ENCODE data around the gene BBLN.

BBLN gene

DNA sequence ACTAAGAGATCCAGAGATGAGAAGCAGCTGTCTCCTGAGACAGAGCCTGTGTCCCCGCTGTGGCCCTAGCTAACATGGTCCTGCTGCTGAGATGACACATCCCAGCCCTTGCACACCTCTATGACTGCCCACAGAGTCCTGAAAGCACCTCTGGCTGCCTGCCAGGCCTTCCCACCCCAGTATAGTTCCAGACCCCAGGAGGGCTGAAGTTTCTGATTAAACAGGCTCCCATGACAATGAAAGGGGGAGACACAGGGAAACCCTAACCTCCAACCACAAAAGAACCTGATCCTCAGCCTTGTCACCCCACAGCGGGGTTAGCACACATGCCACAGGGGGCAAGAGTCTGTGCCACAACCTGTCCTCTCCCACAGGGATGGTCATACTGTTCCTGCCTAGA is 15.7 kb downstream of the BBLN start:
- TF ChIP-seq, protein P1, sequence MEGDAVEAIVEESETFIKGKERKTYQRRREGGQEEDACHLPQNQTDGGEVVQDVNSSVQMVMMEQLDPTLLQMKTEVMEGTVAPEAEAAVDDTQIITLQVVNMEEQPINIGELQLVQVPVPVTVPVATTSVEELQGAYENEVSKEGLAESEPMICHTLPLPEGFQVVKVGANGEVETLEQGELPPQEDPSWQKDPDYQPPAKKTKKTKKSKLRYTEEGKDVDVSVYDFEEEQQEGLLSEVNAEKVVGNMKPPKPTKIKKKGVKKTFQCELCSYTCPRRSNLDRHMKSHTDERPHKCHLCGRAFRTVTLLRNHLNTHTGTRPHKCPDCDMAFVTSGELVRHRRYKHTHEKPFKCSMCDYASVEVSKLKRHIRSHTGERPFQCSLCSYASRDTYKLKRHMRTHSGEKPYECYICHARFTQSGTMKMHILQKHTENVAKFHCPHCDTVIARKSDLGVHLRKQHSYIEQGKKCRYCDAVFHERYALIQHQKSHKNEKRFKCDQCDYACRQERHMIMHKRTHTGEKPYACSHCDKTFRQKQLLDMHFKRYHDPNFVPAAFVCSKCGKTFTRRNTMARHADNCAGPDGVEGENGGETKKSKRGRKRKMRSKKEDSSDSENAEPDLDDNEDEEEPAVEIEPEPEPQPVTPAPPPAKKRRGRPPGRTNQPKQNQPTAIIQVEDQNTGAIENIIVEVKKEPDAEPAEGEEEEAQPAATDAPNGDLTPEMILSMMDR (IDR thresholded peaks at IDR 0.05; ENCODE audit: insufficient read depth, low read length): no peak
- no peak for TF ChIP-seq GABPA (IDR thresholded peaks at IDR 0.05; ENCODE audit: low read depth)
- no peak for TF ChIP-seq SPI1 (IDR thresholded peaks at IDR 0.05; ENCODE audit: borderline replicate concordance, low read depth)
- no peak for TF ChIP-seq REST (IDR thresholded peaks at IDR 0.05; ENCODE audit: insufficient replicate concordance, low read depth)
- Histone ChIP-seq H3K27ac (replicated peaks) (no peak overlapping the region), H3K27me3 (ENCODE audit: insufficient read depth, poor library complexity, severe bottlenecking) (no peaks in the 10 kb centered on the region), H3K4me3 (replicated peaks; ENCODE audit: insufficient read depth, low read length) (no peak overlapping the region)
- no peak for DNase-seq (ENCODE audit: low read depth in 1 of 2, low spot score in 1 of 2)

GRCh38 chr9:128178806-128179431 is 18.9 kb downstream of the BBLN start:
- Histone ChIP-seq H3K27ac (replicated peaks) (no peak overlapping the region), H3K27me3 (ENCODE audit: insufficient read depth, poor library complexity, severe bottlenecking) (no peaks in the 10 kb centered on the region), H3K4me3 (replicated peaks; ENCODE audit: insufficient read depth, low read length) (no peak overlapping the region)
- TF ChIP-seq SPI1 (IDR thresholded peaks at IDR 0.05; ENCODE audit: borderline replicate concordance, low read depth) (no peak), REST (IDR thresholded peaks at IDR 0.05; ENCODE audit: insufficient replicate concordance, low read depth) (no peak)
- DNase-seq (ENCODE audit: low read depth in 1 of 2, low spot score in 1 of 2): no peak

DNA sequence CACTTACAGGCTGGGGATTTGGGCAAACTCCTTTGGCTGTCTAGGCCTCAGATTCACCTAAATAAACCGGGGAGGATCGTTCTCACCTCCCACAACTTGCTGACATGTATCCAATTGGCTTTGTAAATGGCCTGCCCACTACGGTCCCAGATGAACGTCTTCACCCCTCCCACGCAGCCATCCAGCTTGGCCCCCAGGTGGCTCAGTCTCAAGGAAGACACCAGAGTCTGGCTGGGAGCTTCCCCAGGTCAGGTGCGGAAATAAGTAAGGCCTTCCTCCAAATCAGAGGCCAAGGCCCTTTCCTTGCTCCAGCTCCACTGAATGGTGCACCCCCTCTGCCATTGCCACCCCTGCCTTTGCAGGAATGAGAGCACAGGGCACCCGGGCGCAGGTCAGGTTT is 19.9 kb downstream of the BBLN start:
- no peak for DNase-seq (ENCODE audit: low read depth in 1 of 2, low spot score in 1 of 2)
- no peak for TF ChIP-seq SPI1 (IDR thresholded peaks at IDR 0.05; ENCODE audit: borderline replicate concordance, low read depth)
- TF ChIP-seq, protein P1 (IDR thresholded peaks at IDR 0.05; ENCODE audit: insufficient read depth, low read length): no peak
- no peak for TF ChIP-seq POLR2AphosphoS5 (IDR thresholded peaks at IDR 0.05; ENCODE audit: low read depth)
- TF ChIP-seq GABPA (IDR thresholded peaks at IDR 0.05; ENCODE audit: low read depth): no peak
- TF ChIP-seq REST (IDR thresholded peaks at IDR 0.05; ENCODE audit: insufficient replicate concordance, low read depth): no peak
- no peak overlapping the region for H3K4me3 ChIP-seq (replicated peaks; ENCODE audit: insufficient read depth, low read length)
- no peaks in the 10 kb centered on the region for H3K27me3 ChIP-seq (ENCODE audit: insufficient read depth, poor library complexity, severe bottlenecking)
- H3K27ac ChIP-seq (replicated peaks): no peak overlapping the region
